ENCODE results near the gene ANKRD34C.

DNA sequence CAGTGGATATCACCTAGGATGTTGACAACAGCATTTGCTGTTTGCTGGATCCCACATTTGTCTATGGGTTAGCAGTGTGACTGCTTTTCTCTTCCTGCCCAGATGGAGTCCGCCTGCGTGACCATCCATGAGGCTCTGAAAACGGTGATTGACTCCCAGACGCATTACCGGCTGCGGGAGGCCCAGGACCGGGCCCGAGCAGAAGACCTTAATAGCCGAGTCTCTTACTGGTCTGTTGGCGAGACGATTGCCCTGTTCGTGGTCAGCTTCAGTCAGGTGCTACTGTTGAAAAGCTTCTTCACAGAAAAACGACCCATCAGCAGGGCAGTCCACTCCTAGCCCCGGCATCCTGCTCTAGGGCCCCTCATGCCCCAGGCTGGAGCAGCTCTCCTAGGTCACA, 39.4 kb downstream of the ANKRD34C start:
- TF ChIP-seq, protein P1, sequence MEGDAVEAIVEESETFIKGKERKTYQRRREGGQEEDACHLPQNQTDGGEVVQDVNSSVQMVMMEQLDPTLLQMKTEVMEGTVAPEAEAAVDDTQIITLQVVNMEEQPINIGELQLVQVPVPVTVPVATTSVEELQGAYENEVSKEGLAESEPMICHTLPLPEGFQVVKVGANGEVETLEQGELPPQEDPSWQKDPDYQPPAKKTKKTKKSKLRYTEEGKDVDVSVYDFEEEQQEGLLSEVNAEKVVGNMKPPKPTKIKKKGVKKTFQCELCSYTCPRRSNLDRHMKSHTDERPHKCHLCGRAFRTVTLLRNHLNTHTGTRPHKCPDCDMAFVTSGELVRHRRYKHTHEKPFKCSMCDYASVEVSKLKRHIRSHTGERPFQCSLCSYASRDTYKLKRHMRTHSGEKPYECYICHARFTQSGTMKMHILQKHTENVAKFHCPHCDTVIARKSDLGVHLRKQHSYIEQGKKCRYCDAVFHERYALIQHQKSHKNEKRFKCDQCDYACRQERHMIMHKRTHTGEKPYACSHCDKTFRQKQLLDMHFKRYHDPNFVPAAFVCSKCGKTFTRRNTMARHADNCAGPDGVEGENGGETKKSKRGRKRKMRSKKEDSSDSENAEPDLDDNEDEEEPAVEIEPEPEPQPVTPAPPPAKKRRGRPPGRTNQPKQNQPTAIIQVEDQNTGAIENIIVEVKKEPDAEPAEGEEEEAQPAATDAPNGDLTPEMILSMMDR (IDR thresholded peaks at IDR 0.05) = no peak
- TF ChIP-seq POLR2A (IDR thresholded peaks at IDR 0.05) = no peak

Measured in stomach (tissue), 4 donors.